Posterior cingulate gyrus (tissue), 11 donors: ENCODE results near the gene NDC1.

Experiments
- DNase-seq, 10 donors: peaks; one replicate each; pipeline versions ENCODE4 v3.0.0 to v3.0.0-alpha.2; 2020 to 2021; ENCODE audit warnings: mixed read lengths in 3 of 10
- intact Hi-C: fragments of 100-400 bp; cut with DNase I; formaldehyde crosslinking; loops from one replicate; pipeline ENCODE4 v1.15.1; 2023

NDC1 gene

DNA sequence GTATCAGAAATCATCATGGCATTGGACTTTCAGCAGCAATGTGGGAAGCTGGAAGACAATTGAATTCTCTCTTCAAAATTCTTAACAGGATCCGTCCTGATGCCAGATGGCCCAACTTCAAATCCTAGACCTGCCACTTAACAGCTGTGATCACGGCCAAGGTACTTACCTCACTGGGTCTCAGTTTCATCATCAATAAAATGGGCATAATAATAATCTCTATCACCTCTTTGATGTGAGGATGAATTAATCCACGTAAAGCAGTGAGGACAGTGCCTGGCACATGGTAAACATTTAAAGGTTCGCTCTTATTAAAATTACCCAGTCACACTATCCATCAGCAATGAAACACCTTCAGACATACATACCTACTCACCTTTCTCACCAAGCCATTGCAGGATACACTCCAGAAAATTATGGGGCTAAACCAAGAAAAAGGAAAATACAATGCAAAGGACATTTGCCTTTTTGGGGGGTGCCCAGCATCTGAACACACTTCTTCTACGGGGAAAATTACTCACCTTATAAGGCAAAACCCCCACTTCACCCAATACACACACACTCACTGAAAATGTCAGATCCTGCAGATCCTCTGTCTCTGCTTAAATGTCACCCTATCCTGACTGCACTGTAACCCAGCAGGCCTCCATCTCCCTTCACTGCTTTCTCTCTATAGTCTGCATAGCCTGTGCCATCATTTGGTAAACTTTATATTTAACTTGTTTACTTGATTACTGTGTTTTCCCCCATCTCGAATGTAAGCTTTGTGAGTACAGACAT is 120.9 kb downstream of the NDC1 start:
- no peak for DNase-seq
- intact Hi-C loops: no loop called here

DNA sequence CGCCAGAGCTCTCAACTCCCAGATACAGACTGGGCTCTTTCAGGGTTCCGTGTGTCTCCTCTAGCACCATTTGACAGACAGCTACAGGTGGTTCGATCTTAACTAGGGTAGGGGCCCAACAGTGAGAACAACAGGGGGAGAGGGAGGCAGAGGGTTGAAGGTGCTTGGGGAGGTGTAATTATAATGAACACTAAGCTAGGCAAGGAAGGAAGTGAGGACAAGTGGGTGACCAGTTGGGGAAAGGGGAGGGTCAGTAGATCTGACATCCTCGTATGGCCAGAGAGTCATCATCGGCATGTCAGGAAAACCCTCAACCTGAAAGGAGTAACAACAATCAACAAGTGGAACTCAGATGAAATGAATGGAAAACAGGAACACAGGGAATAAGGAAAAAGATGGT is 121.9 kb downstream of the NDC1 start:
- no peak for DNase-seq
- intact Hi-C loops: no loop called here

DNA sequence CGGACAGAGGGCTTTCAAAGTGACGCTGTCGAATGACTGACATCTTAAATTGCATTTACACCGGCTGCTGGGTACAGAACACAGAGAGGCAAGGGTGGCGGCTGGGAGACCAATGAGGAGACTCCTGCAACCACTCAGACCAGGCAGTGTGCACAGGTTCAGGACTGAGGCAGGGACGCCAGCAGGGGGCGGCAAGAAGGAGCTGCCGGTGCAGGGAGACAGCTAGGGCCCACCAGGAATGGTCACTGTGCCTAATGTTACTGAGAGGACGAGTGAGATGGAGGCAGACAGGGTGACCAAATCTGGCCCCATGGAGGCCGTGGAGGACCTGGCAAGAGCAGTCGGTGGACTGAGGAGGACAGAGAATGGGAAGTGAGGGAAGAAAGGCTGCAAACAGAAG is 122.6 kb downstream of the NDC1 start:
- peak in 2 of 10 donors; percentile 46 to 79 for DNase-seq
- intact Hi-C loops: no loop called here
